GM19025 (cell line): ENCODE results near the gene NFATC1.
"Not testable (repeated sequence)": the region's sequence is repeated elsewhere in the genome, so short reads cannot be mapped to it uniquely, and the experiment has no call there.

Source experiments
- ATAC-seq: cut with Tn5 transposase; IDR thresholded peaks from one replicate; pipeline ENCODE4 v1.9.1; 2021; ENCODE audit warnings: mild to moderate bottlenecking, low read depth, moderate library complexity; ENCODE audit not compliant: unreplicated experiment

NFATC1 gene

GRCh38 chr18:79374408-79375171, 21.1 kb upstream of the NFATC1 start:
- ATAC-seq = peak; percentile 70

GRCh38 chr18:79375441-79376154, 20.1 kb upstream of the NFATC1 start:
- no peak for ATAC-seq

GRCh38 chr18:79376661-79377060, 19.1 kb upstream of the NFATC1 start:
- ATAC-seq = not testable (repeated sequence)

- ATAC-seq = no peak
Observed at GRCh38 chr18:79377187-79377891, 18.4 kb upstream of the NFATC1 start.

GRCh38 chr18:79378536-79379250, 17.0 kb upstream of the NFATC1 start:
- ATAC-seq = peak; percentile 58

- no peak for ATAC-seq
Observed at GRCh38 chr18:79379251-79379905, 16.4 kb upstream of the NFATC1 start.

- ATAC-seq = no peak
Observed at GRCh38 chr18:79379931-79380815, 15.6 kb upstream of the NFATC1 start.

GRCh38 chr18:79380816-79381806, 14.6 kb upstream of the NFATC1 start:
- ATAC-seq = no peak

- no peak for ATAC-seq
Observed at GRCh38 chr18:79381811-79382311, 13.9 kb upstream of the NFATC1 start.

GRCh38 chr18:79382681-79383387, 12.9 kb upstream of the NFATC1 start:
- ATAC-seq = no peak

- no peak for ATAC-seq
Observed at GRCh38 chr18:79383388-79384056, 12.2 kb upstream of the NFATC1 start.

GRCh38 chr18:79384151-79384807, 11.5 kb upstream of the NFATC1 start:
- ATAC-seq = no peak

- no peak for ATAC-seq
Observed at GRCh38 chr18:79384834-79385233, 10.9 kb upstream of the NFATC1 start.

- no peak for ATAC-seq
Observed at GRCh38 chr18:79385326-79385707, 10.4 kb upstream of the NFATC1 start.

- no peak for ATAC-seq
Observed at GRCh38 chr18:79385708-79386341, 9.9 kb upstream of the NFATC1 start.

GRCh38 chr18:79386547-79386946, 9.2 kb upstream of the NFATC1 start:
- no peak for ATAC-seq
